A673 (cell line): Measurements from ENCODE around the gene C5orf15. TPM values are rescaled to one million over a fixed set of nuclear protein-coding genes. Genes with fewer than 3 reads are reported as not detected.

Experiments
- BruUV-seq: library from RNA; stranded (reverse); fragments of 400-500 nt; replicated peaks from 2 replicates; lab custom pipeline; 2021; lab: Mats Ljungman, UMichigan
- CTCF ChIA-PET: fragments of 300-600 bp; sonication (Branson Sonifier 250); formaldehyde crosslinking; loops from one replicate; lab custom pipeline; 2022; ENCODE audit warnings: antibody characterized with exemption; lab: Charles Lee
- POLR2A ChIA-PET: fragments of 300-600 bp; sonication (Branson Sonifier 250); formaldehyde crosslinking; loops from one replicate; lab custom pipeline; 2022; ENCODE audit warnings: antibody characterized with exemption; ENCODE audit not compliant: low non-redundant PET; lab: Charles Lee
- DNase-seq: peaks from one replicate; pipeline ENCODE4 v3.0.0-alpha.2; 2015; ENCODE audit warnings: low spot score
- H3K27ac ChIP-seq: fragments of 200-600 bp; sonication (generic); 2 replicates; pipeline ENCODE4 v1.5.1; 2016; ENCODE audit warnings: mixed run types, low read depth, mild to moderate bottlenecking, mixed read lengths, antibody characterized with exemption, low read length; ENCODE audit not compliant: poor library complexity, severe bottlenecking
- H3K27me3 ChIP-seq: fragments of 200-600 bp; sonication (generic); replicated peaks from 2 replicates; pipeline ENCODE4 v1.6.1; 2017; ENCODE audit warnings: mixed run types, low read depth, mild to moderate bottlenecking, mixed read lengths, antibody characterized with exemption, low read length; ENCODE audit not compliant: insufficient read depth, poor library complexity
- H3K36me3 ChIP-seq: fragments of 200-600 bp; sonication (generic); 2 replicates; pipeline ENCODE4 v1.6.1; 2016; ENCODE audit warnings: mixed run types, mild to moderate bottlenecking, mixed read lengths, antibody characterized with exemption, low read length; ENCODE audit not compliant: insufficient read depth, poor library complexity, severe bottlenecking
- H3K4me1 ChIP-seq: fragments of 200-600 bp; sonication (generic); 2 replicates; pipeline ENCODE4 v1.6.1; 2017; ENCODE audit warnings: mixed run types, mild to moderate bottlenecking, mixed read lengths, antibody characterized with exemption, low read length; ENCODE audit not compliant: insufficient read depth, poor library complexity, severe bottlenecking
- H3K4me3 ChIP-seq: fragments of 200-600 bp; sonication (generic); 2 replicates; pipeline ENCODE4 v1.5.1; 2016; ENCODE audit warnings: low read depth, mixed run types, mild to moderate bottlenecking, mixed read lengths, low read length; ENCODE audit not compliant: poor library complexity, severe bottlenecking
- H3K9me3 ChIP-seq: fragments of 200-600 bp; sonication (generic); 2 replicates; pipeline ENCODE4 v1.6.1; 2016; ENCODE audit warnings: mixed run types, low read depth, mild to moderate bottlenecking, mixed read lengths, antibody characterized with exemption, low read length; ENCODE audit not compliant: poor library complexity, severe bottlenecking
- EZH2 ChIP-seq: fragments of 200-600 bp; sonication (generic); IDR thresholded peaks from 2 replicates; pipeline ENCODE4 v1.6.1; 2017; ENCODE audit warnings: borderline replicate concordance, low read depth, mild to moderate bottlenecking, mixed read lengths, antibody characterized with exemption, low read length; ENCODE audit not compliant: poor library complexity, severe bottlenecking
- intact Hi-C: fragments of 100-400 bp; cut with micrococcal nuclease; formaldehyde crosslinking; loops from one replicate; pipeline ENCODE4 v1.10.0; 2022; ENCODE audit not compliant: unreplicated experiment
- total RNA-seq: library from RNA; stranded (reverse); gene quantifications from 2 replicates; pipeline ENCODE4 v1.2.3, GENCODE V29; 2021
- TF ChIP-seq, protein P1 (sequence below): fragments of 300-800, 200-600 bp; sonication (generic); conservative IDR thresholded peaks from 2 replicates; pipeline ENCODE4 v1.5.1; 2017; ENCODE audit warnings: low read depth, mild to moderate bottlenecking, antibody characterized with exemption, low read length, moderate library complexity, mixed read lengths

C5orf15 gene
- total RNA-seq, 1 experiment from 2014 or later: 40.8 TPM

DNA sequence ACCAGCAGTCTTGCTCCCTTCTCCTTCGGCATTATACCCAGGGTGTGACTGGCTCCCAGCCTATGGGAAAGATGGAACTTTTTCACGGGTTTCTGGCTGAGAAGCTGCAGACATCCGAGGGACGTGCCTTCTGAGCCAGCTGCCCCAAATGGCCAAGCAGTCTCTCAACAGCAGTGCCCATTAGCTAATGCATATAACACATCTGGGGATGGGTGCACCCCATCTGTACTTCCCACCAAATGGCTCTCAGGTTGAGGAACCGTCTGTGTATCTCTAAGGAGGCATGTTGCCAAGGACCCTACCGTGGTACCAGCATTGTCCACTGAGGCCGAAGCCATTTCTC, 25.0 kb downstream of the C5orf15 start:
- intact Hi-C loops: loop anchor here (5.0 to 10.0 kb wide), 4 partner anchors 71 to 831 kb away; no protein-coding TSS in a partner anchor
- TF ChIP-seq, protein P1, sequence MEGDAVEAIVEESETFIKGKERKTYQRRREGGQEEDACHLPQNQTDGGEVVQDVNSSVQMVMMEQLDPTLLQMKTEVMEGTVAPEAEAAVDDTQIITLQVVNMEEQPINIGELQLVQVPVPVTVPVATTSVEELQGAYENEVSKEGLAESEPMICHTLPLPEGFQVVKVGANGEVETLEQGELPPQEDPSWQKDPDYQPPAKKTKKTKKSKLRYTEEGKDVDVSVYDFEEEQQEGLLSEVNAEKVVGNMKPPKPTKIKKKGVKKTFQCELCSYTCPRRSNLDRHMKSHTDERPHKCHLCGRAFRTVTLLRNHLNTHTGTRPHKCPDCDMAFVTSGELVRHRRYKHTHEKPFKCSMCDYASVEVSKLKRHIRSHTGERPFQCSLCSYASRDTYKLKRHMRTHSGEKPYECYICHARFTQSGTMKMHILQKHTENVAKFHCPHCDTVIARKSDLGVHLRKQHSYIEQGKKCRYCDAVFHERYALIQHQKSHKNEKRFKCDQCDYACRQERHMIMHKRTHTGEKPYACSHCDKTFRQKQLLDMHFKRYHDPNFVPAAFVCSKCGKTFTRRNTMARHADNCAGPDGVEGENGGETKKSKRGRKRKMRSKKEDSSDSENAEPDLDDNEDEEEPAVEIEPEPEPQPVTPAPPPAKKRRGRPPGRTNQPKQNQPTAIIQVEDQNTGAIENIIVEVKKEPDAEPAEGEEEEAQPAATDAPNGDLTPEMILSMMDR: no peak
- TF ChIP-seq EZH2: no peak
- Histone ChIP-seq H3K4me3 (no peak overlapping the region), H3K27ac (peak overlapping the region; percentile 55), H3K36me3 (no peaks in the 10 kb centered on the region), H3K9me3 (no peaks in the 10 kb centered on the region), H3K4me1 (no peaks in the 10 kb centered on the region), H3K27me3 (no peaks in the 10 kb centered on the region)
- no peak for DNase-seq
- no TSS peak for BruUV-seq
- ChIA-PET POLR2A (no interaction called here), CTCF (interaction anchor here (1.4 kb wide), 1 partner anchor 520 kb away, joined by 4 read pairs; no protein-coding TSS in a partner anchor)

DNA sequence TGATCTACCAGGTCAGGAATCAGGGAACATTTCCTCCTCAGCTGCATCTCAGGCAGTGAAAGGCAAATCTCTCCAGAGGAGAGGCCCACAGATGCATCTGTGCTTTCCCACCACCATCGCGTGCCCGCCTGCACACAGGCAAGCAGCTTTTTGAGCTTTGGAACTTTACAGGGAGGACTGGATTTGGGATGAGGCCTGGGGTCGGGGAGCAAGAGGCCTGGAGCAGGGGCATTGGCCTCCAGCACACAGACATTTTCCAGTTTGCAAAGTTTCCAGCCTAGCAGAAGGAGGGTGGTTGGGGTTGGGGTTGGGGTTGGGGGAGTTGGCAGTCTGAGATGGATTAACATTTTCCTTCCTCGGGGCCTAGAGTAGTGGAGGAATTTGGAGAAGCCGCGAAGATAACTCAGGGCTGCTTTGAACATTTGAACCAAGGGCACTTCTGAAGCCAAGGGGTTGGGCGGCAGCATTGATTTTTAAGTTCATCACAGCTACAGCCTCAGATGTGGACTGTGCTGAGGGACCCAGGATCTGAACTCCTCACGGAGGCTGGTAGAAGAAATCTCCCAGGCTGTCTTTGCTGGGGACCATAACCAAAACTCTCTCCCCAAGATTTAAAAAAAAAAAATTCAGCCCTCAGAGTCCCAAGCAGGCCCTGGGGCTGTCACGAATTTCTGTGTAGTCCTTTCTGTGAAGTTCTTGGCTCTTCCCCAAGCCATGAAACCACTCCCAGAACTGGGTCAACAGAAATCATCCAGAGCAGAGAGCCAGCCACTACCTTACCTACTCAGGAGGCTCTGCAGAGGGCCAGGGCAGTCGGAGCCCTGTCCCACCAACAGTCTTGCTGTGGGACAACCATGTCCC, 25.6 kb downstream of the C5orf15 start:
- CTCF ChIA-PET: interaction anchor here (1.4 kb wide), 1 partner anchor 519 kb away, joined by 4 read pairs; no protein-coding TSS in a partner anchor
- Histone ChIP-seq H3K27me3 (no peaks in the 10 kb centered on the region), H3K27ac (peak overlapping the region; percentile 55), H3K4me1 (no peaks in the 10 kb centered on the region), H3K9me3 (no peaks in the 10 kb centered on the region), H3K36me3 (no peaks in the 10 kb centered on the region), H3K4me3 (no peak overlapping the region)
- POLR2A ChIA-PET: no interaction called here
- BruUV-seq: no TSS peak
- no peak for TF ChIP-seq EZH2
- TF ChIP-seq, protein P1: no peak
- no peak for DNase-seq
- intact Hi-C loops: loop anchor here (5.0 to 10.0 kb wide), 4 partner anchors 71 to 831 kb away; no protein-coding TSS in a partner anchor

DNA sequence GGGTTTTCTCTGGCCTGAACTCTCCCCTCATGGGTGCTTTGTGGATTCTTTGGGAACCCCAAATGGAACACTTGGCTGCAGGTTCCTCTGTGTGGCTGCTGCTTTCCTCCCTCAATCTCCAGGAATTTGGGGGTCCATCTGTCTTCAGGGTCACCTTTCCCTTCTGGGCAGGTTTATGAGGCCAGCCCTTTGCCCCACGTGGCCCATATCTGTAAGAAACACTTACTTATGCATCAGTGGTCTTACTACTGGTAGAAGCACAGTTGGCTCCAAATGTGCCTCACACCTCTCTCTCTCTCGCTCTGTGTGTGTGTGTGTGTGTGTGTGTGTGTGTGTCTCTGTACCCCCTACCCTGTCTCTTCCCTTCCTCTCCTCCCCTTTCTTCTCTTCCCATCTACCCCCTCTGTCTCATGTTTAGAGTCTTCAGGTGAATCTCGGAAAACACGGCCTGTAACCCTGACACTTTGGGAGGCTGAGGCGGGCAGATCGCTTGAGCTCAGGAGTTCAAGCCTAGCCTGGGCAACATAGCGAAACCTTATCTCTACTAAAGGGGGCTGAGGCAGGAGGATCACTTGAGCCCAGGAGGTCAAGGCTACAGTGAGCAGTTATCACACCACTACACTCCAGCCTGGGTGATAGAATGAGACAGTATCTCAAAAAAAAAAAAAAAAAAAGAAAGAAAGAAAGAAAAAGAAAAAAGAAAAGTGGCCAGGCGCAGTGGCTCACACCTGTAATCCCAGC, 26.8 kb downstream of the C5orf15 start:
- Histone ChIP-seq H3K27ac (no peak overlapping the region), H3K4me3 (no peak overlapping the region), H3K27me3 (no peaks in the 10 kb centered on the region), H3K4me1 (no peaks in the 10 kb centered on the region), H3K36me3 (no peaks in the 10 kb centered on the region), H3K9me3 (no peaks in the 10 kb centered on the region)
- intact Hi-C loops: loop anchor here (5.0 to 10.0 kb wide), 4 partner anchors 69 to 829 kb away; no protein-coding TSS in a partner anchor
- BruUV-seq: no TSS peak
- POLR2A ChIA-PET: no interaction called here
- no peak for DNase-seq
- TF ChIP-seq EZH2: no peak
- TF ChIP-seq, protein P1: no peak
- CTCF ChIA-PET: no interaction called here
